Activated naive CD8-positive, alpha-beta T cell (primary cell): Measurements from ENCODE around the gene PHF20.

Experiments used
- H3K27ac Mint-ChIP-seq: one replicate; pipeline ENCODE4 v1.8.0; 2021; ENCODE audit warnings: mixed read lengths
- H3K27me3 Mint-ChIP-seq: one replicate; pipeline ENCODE4 v1.8.0; 2021; ENCODE audit warnings: mixed read lengths
- H3K36me3 Mint-ChIP-seq: one replicate; pipeline ENCODE4 v1.8.0; 2021; ENCODE audit warnings: mixed read lengths
- H3K4me1 Mint-ChIP-seq: one replicate; pipeline ENCODE4 v1.8.0; 2021; ENCODE audit warnings: low read depth, mixed read lengths
- H3K4me3 Mint-ChIP-seq: one replicate; pipeline ENCODE4 v1.8.0; 2021; ENCODE audit warnings: mild to moderate bottlenecking, mixed read lengths
- H3K9me3 Mint-ChIP-seq: one replicate; pipeline ENCODE4 v1.8.0; 2021; ENCODE audit warnings: low read depth, mixed read lengths

Gene PHF20

DNA sequence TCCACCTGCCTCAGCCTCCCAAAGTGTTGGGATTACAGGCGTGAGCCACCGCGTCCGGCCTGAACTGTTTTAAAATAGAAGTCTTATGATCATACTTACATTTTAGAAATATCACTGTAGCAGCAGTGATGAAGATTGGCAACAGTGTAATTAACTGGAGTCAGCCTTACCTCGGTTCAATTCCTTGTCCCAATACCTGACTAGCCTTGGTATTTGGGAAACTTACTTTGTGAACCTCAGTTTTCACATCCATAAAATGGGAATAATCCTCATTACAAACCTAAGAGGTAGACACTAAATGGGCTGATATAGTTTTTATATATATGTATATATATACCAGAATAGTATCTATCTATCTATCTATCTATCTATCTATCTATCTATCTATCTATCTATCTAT lies 19.3 kb downstream of the PHF20 start:
- Mint-ChIP-seq H3K4me3 (no peak overlapping the region), H3K27me3 (no peaks in the 10 kb centered on the region), H3K27ac (no peak overlapping the region), H3K9me3 (no peaks in the 10 kb centered on the region), H3K36me3 (no peaks in the 10 kb centered on the region), H3K4me1 (peaks cover 34% of the 10 kb centered on the region)

GRCh38 chr20:35791821-35792220 lies 20.0 kb downstream of the PHF20 start:
- Mint-ChIP-seq H3K27ac (peak overlapping the region; percentile 61), H3K9me3 (no peaks in the 10 kb centered on the region), H3K27me3 (no peaks in the 10 kb centered on the region), H3K4me1 (peaks cover 39% of the 10 kb centered on the region), H3K4me3 (peak overlapping the region; percentile 40), H3K36me3 (no peaks in the 10 kb centered on the region)

DNA sequence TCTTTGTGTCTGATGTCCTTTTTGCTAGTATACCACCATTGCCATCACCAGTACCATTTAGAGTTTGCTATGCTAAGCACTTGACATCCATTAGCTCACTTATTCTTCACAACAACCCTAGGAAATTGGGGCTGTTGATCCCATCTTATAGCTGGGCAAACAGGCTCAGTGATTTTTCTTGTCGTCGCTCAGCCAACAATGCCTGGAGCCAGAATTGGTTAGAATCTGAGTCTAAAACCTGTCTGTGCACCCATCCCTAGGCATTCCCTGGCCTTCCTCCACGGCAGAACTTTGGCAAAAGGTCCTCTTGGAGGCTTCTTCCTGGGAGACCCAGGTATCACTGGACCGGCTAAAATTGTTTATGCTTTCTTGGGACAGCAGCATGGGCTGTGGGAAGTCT lies 20.9 kb downstream of the PHF20 start:
- peak overlapping the region; percentile 28 for H3K27ac Mint-ChIP-seq
- H3K36me3 Mint-ChIP-seq = no peaks in the 10 kb centered on the region
- no peaks in the 10 kb centered on the region for H3K27me3 Mint-ChIP-seq
- H3K4me3 Mint-ChIP-seq = no peak overlapping the region
- H3K9me3 Mint-ChIP-seq = no peaks in the 10 kb centered on the region
- H3K4me1 Mint-ChIP-seq = peaks cover 40% of the 10 kb centered on the region

GRCh38 chr20:35796571-35796970 lies 24.8 kb downstream of the PHF20 start:
- H3K36me3 Mint-ChIP-seq = peaks cover 3% of the 10 kb centered on the region
- H3K27me3 Mint-ChIP-seq = no peaks in the 10 kb centered on the region
- H3K27ac Mint-ChIP-seq = peak overlapping the region; percentile 70
- peak overlapping the region; percentile 10 for H3K4me3 Mint-ChIP-seq
- no peaks in the 10 kb centered on the region for H3K9me3 Mint-ChIP-seq
- peaks cover 50% of the 10 kb centered on the region for H3K4me1 Mint-ChIP-seq

DNA sequence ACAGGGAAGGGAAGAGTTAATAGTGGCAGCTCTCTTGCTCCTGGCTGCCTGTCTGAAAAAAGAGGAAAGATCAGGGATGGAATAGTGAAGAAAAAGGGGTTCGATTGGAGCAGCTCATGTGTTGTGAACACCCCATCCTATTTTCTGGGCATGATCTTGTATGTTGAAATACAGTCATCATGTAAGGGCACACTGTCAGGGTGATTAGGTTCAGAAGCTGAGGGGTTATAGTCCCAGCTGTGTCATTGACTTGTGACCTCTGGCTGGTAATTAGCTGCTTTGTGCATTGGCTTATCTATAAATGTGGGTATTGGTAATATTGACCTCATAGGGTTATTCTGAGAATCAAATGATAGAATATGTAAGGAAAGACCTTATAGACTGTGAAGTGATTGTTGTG lies 30.1 kb downstream of the PHF20 start:
- Mint-ChIP-seq H3K4me1 (peaks cover 23% of the 10 kb centered on the region), H3K9me3 (no peaks in the 10 kb centered on the region), H3K4me3 (no peak overlapping the region), H3K27ac (peak overlapping the region; percentile 81), H3K36me3 (peaks cover 3% of the 10 kb centered on the region), H3K27me3 (no peaks in the 10 kb centered on the region)

GRCh38 chr20:35806075-35806474 lies 34.3 kb downstream of the PHF20 start:
- Mint-ChIP-seq H3K4me1 (peaks cover 27% of the 10 kb centered on the region), H3K9me3 (no peaks in the 10 kb centered on the region), H3K4me3 (no peak overlapping the region), H3K27ac (no peak overlapping the region), H3K36me3 (peaks cover 4% of the 10 kb centered on the region), H3K27me3 (no peaks in the 10 kb centered on the region)

DNA sequence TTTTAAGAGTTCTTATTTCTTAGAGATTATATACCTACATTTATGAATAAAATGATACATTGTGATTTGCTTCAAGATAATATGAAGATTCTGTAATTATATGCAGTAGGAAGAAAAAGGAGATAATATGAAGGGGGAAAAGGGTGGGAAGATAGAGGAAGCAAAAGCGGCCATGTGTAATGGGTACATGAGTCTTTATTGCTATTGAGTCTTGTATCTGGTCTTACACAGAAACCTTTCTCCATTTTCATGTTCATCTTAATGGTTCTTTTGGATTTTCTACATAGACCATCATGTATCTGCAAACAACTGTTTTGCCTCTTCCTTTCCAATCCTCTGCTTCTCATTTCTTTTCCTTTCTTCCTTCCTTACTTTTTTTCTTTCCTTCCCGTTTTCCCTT lies 36.1 kb downstream of the PHF20 start:
- H3K36me3 Mint-ChIP-seq = peaks cover 3% of the 10 kb centered on the region
- no peaks in the 10 kb centered on the region for H3K27me3 Mint-ChIP-seq
- no peak overlapping the region for H3K4me3 Mint-ChIP-seq
- peaks cover 17% of the 10 kb centered on the region for H3K4me1 Mint-ChIP-seq
- no peaks in the 10 kb centered on the region for H3K9me3 Mint-ChIP-seq
- H3K27ac Mint-ChIP-seq = peak overlapping the region; percentile 2

- Mint-ChIP-seq H3K27ac (peak overlapping the region; percentile 70), H3K36me3 (peaks cover 14% of the 10 kb centered on the region), H3K27me3 (no peaks in the 10 kb centered on the region), H3K4me1 (peaks cover 32% of the 10 kb centered on the region), H3K9me3 (no peaks in the 10 kb centered on the region), H3K4me3 (no peak overlapping the region)
Observed at GRCh38 chr20:35820715-35821114, 48.9 kb downstream of the PHF20 start.

DNA sequence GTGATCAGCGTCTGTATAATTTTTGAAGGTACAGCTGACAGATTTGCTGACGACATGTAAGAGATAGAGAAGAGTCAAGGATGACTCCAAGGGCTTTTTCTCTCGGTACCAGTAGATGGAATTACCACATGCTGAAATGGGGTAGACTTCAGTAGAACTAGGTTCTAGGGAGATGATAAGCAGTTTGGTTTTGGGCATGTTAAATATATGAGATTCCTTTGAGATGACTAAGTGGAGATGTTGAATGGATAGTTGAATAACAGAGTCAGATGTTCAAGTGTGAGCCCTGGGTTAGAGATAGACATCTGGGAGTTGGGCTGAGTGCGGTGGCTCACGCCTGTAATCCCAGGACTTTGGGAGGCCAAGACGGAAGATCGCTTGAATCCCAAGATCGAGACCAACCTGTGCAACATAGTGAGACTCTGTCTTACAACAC lies 50.0 kb downstream of the PHF20 start:
- H3K4me3 Mint-ChIP-seq = no peak overlapping the region
- H3K27me3 Mint-ChIP-seq = no peaks in the 10 kb centered on the region
- no peaks in the 10 kb centered on the region for H3K9me3 Mint-ChIP-seq
- H3K36me3 Mint-ChIP-seq = peaks cover 17% of the 10 kb centered on the region
- peak overlapping the region; percentile 0 for H3K27ac Mint-ChIP-seq
- peaks cover 39% of the 10 kb centered on the region for H3K4me1 Mint-ChIP-seq

GRCh38 chr20:35823147-35823546 lies 51.3 kb downstream of the PHF20 start:
- H3K27me3 Mint-ChIP-seq = no peaks in the 10 kb centered on the region
- H3K36me3 Mint-ChIP-seq = peaks cover 17% of the 10 kb centered on the region
- H3K4me3 Mint-ChIP-seq = no peak overlapping the region
- H3K27ac Mint-ChIP-seq = no peak overlapping the region
- no peaks in the 10 kb centered on the region for H3K9me3 Mint-ChIP-seq
- H3K4me1 Mint-ChIP-seq = peaks cover 42% of the 10 kb centered on the region

DNA sequence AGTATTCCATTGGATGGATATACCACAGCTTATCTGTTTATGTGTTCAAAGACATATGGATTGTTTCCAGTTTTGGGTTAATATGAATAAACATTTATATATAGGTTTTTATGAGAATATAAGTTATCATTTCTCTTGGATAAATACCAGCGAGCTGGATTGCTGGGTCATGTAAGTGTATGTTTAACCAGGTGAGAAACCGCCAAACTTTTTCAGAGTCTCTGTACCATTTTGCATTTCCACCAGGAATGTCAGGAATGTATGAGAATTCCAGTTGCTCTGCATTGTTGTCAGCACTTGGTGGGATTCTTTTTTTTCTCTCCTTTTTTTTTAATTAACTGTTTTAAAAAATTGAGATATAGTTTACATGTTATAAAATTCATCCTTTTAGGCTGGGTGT lies 52.1 kb downstream of the PHF20 start:
- no peak overlapping the region for H3K27ac Mint-ChIP-seq
- H3K36me3 Mint-ChIP-seq = peaks cover 17% of the 10 kb centered on the region
- peaks cover 43% of the 10 kb centered on the region for H3K4me1 Mint-ChIP-seq
- no peaks in the 10 kb centered on the region for H3K27me3 Mint-ChIP-seq
- no peaks in the 10 kb centered on the region for H3K9me3 Mint-ChIP-seq
- no peak overlapping the region for H3K4me3 Mint-ChIP-seq

GRCh38 chr20:35826397-35826998 lies 54.7 kb downstream of the PHF20 start:
- Mint-ChIP-seq H3K9me3 (no peaks in the 10 kb centered on the region), H3K4me3 (no peak overlapping the region), H3K4me1 (peaks cover 33% of the 10 kb centered on the region), H3K27me3 (no peaks in the 10 kb centered on the region), H3K27ac (peak overlapping the region; percentile 42), H3K36me3 (peaks cover 19% of the 10 kb centered on the region)

DNA sequence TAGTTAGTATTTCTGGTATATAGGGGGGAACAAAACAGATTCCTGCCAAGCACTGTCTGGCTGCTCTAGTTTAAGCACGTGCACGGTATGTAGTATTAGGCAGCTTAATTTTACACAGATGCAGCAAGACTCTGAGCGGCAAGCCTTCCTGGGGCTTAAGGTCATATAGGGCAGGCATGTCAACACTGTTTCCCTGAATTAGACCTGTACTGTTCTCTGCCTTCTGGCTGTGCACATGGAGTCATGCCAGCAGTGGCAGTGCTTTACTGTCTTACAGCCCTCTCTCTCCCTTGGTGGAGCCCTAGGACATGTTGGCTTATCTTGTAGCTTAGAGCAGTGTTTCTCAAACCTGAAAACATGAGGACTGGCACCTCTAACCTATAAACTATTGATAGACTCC lies 56.6 kb downstream of the PHF20 start:
- no peaks in the 10 kb centered on the region for H3K9me3 Mint-ChIP-seq
- peaks cover 14% of the 10 kb centered on the region for H3K36me3 Mint-ChIP-seq
- no peaks in the 10 kb centered on the region for H3K27me3 Mint-ChIP-seq
- no peak overlapping the region for H3K4me3 Mint-ChIP-seq
- H3K27ac Mint-ChIP-seq = no peak overlapping the region
- H3K4me1 Mint-ChIP-seq = peaks cover 41% of the 10 kb centered on the region

DNA sequence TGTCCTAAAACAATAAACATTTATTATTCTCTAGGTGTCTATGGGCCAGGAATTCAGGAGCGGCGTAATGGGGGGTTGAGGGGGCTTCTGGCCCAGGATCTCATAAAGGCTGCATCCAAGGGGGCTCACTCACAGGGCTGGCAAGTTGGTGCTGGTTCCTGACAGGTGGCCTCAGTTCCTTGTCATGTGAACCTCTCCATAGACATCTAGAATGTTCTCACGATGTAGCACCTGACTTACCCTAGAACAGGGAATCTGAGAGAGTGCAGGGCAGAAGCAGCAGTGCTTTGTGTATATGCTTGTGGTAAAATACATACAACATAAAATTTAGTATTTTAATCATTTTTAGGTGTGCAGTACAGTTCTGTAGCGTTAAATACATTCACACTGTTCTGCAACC lies 57.1 kb downstream of the PHF20 start:
- no peak overlapping the region for H3K4me3 Mint-ChIP-seq
- peaks cover 42% of the 10 kb centered on the region for H3K4me1 Mint-ChIP-seq
- H3K9me3 Mint-ChIP-seq = no peaks in the 10 kb centered on the region
- H3K27me3 Mint-ChIP-seq = no peaks in the 10 kb centered on the region
- no peak overlapping the region for H3K27ac Mint-ChIP-seq
- H3K36me3 Mint-ChIP-seq = peaks cover 12% of the 10 kb centered on the region

DNA sequence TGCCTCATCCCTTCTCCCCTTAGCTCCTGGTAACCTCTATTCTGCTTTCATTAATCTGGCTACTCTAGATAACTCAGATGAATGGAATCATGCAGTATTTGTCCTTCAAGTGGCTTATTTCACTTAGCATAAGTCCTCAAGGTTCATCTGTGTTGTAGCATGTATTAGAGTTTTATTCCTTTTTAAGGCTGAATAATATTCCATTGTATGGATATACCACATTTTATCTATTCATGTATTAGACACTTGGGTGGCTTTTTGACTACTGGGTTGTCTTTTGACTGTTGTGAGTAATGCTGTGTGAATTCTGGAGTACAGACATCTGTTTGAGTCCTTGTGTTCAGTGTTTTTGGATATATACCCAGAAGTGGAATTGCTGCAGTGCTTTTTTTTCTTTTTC lies 58.4 kb downstream of the PHF20 start:
- Mint-ChIP-seq H3K4me3 (no peak overlapping the region), H3K9me3 (no peaks in the 10 kb centered on the region), H3K36me3 (peaks cover 10% of the 10 kb centered on the region), H3K27me3 (no peaks in the 10 kb centered on the region), H3K4me1 (peaks cover 45% of the 10 kb centered on the region), H3K27ac (no peak overlapping the region)

- Mint-ChIP-seq H3K9me3 (no peaks in the 10 kb centered on the region), H3K27me3 (no peaks in the 10 kb centered on the region), H3K4me3 (no peak overlapping the region), H3K27ac (no peak overlapping the region), H3K4me1 (peaks cover 47% of the 10 kb centered on the region), H3K36me3 (peaks cover 10% of the 10 kb centered on the region)
Observed at GRCh38 chr20:35831029-35831428, 59.2 kb downstream of the PHF20 start.
